Middle frontal gyrus (tissue), 1 donor: ENCODE measurements around the gene LPAR1.
"Not testable (repeated sequence)": the region's sequence is repeated elsewhere in the genome, so short reads cannot be mapped to it uniquely, and the experiment has no call there.

Source experiments
- DNase-seq: peaks from one replicate; pipeline ENCODE4 v3.0.0-alpha.2; 2015; ENCODE audit warnings: low spot score; ENCODE audit errors: extremely low spot score

The LPAR1 gene, protein sequence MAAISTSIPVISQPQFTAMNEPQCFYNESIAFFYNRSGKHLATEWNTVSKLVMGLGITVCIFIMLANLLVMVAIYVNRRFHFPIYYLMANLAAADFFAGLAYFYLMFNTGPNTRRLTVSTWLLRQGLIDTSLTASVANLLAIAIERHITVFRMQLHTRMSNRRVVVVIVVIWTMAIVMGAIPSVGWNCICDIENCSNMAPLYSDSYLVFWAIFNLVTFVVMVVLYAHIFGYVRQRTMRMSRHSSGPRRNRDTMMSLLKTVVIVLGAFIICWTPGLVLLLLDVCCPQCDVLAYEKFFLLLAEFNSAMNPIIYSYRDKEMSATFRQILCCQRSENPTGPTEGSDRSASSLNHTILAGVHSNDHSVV

DNA sequence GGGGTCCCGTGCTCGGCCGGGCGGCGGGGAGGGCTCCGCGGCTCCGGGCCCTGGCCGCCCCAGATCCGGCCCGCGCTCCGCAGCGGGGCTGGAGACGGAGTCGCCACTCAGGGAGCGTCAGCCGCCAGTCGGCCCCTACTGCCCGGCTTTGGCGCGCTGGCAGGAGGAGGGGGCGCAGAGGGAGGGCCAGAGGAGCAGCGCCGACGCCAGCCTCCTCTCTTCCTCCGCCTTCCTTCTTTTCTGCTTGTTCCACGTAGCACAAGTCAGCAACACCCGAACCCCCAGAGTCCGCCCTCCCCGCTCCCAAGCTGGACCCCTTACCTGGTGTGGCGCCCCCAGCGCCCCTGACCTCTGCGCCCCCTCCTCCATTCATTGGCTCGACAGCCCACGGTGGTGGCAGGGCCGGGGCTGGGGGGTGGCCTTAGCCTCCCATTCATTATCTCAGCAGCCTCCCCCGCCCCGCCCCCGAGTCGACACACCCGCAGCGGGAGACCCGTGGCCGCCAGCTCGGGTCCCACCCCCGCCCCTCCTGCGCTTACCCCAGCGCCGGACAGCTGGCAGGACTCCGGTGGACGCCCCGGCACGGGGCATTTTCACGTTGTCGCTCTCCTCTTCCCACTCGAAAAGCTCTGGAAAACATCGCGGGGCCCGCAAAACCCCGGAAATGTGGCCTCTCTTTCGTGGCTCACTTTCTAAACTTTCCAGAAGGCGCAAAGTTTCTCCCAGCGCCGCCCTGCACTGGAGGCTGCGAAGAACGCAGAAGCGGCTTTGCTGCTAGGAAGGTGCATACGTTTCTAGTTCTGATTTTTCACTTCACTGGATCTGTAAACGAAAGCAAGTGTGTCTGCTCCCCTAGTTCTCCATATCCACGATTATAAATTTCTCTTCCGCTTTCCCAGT is at the start of gene LPAR1:
Gene LPAR1, minus strand, starts transcription at position 140 of the 900 bp plus-strand sequence. CDS start 66,353 bp downstream, outside the sequence.
- DNase-seq, result no peak

DNA sequence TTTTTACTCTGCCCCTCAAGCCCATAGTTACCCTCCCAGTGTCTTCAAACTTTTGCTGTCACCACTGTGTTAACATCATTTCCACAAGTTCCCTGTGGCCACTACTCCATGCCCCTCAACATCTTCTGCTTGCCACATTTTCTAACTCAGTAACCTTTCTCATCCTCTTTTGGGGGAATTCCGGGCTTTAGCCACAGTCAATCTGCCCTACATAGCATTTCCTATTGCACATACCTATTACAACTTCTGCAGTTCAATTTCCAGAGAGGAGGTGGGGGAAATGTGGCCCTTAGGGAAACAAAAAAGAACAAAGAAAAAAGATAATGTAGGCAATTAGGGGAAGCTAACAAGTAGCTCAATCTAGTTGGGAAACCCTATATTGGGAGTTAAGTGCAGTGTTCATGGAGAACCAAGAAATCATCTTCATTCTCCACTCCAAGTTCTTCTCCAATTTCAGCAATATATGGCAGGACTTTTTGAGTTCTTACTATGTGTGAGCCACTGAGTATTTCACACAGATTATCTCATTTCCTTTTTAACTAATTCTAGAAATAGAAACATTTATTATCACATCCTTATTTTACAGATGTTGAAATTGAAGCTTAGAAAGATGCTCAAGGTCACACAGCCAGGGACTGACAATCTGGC is 40.2 kb upstream of the LPAR1 start:
- DNase-seq, result no peak

DNA sequence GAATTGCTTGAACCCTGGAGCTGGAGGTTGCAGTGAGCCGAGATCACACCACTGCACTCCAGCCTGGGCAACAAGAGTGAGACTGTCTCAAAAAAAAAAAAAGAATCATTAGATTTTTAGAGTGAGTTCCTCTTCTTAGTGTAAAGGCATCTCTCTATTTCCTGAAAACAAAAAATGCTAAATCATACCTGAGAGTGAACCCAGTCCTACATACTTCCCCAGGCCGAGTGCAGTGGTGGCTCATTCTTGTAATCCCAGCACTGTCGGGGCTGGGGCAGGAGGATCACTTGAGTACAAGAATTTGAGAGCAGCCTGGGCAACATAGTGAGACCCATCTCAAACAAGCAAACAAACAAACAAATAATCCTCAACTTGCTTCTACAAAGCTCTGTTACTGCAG is 38.2 kb upstream of the LPAR1 start:
- no peak for DNase-seq

DNA sequence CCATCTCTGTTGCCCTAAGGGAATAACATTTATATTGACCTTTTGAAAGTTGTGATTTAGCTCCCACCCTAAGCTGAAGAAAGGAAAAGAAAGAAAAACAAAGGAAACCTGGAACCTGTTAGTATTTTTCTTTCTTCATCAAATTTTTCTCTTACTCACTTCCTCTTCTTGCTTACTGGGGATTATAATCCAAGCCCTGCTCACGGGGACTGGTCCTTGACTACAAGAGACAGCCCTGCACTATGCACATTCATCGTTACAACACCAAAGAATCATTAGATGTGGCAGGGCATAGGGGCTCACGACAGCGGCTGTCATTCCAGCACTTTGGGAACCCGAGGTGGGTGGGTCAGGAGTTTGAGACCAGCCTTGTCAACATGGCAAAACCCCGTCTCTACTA is 37.8 kb upstream of the LPAR1 start:
- DNase-seq, result no peak

DNA sequence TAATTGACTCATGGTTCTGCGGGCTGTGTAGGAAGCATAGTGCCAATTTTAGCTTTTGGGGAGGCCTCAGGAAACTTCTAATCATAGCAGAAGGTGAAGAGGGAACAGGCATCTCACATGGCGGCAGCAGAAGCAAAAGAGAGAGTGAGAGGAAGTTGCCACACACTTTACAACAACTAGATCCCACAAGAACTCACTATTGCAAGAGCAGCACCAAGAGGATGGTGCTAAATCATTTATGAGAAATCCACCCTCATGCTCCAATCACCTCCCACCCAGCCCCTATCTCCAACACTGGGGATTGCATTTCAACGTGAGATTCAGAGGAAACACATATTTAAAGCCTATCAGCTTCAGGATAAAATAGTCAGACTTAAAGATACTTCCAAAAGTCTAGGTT is 36.1 kb upstream of the LPAR1 start:
- no peak for DNase-seq

DNA sequence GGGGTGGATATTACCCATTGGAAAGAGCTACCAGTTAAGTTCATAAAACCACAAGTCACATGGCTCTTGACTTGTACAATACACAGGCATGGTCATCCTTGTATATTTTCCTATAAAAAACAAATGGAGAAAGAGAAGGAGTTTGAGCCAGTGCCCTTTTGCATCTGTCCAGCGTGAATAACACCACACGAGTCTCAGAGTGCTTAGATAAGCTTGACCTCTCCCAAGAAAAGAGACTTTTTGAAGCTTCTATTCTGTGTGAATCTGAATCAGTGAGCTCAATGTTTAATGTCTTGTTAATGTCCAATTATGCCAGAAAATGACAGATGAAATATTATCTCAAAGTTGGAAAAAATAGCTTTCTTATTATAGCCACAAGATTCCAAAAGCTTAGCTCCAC is 30.9 kb upstream of the LPAR1 start:
- no peak for DNase-seq

DNA sequence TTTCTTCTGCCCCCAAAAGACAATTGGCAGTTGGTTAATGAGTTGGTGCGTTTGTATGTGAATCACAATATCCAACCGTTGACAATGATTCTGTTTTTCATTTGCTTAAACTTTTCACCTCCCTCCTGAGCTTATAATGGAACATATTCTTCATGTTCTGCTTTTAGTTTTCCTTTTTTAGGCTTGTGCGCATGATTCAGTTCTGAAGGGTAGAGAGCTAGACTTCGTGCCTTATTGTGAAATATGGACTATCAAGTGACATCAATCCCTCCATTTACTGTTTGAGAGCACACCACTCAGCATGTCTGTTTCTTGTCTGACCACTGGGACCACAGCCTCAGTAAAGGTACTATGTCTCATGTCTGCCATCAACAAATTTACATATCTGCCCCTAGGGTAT is 30.5 kb upstream of the LPAR1 start:
- no peak for DNase-seq

DNA sequence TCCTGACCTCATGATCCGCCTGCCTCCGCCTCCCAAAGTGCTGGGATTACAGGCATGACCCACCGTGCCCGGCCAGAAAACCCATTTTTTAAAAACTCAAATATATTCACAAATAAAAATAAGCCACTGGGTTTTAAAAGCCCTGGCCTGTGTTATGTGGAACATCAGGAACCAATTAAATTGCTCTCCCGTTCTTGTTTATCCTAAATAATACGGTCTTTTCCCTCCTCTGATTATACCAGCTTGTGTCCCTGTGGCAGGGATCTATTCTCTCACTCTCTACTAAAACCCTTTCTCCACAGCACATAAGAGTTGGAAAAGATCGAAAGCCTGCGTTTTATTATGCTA is 30.1 kb upstream of the LPAR1 start:
- no peak for DNase-seq

DNA sequence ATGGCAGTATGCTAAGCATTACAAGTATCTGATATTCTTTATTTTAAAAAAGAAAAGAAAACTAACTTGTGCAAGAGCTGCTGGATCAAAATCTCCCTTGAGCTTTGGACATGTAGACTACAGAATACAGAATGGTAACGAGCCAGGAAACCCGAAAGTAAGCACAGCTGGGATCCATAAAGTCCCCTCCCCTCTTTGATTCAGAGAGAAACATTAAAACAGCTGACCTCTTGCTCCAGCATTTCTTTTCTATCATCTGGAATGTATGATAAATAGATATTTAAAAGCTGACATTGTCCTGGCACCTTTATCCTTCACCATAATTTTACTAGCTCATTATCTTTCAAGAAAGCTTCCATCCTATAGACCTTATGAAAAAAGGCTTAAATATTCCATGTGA is 28.2 kb upstream of the LPAR1 start:
- DNase-seq, result no peak

DNA sequence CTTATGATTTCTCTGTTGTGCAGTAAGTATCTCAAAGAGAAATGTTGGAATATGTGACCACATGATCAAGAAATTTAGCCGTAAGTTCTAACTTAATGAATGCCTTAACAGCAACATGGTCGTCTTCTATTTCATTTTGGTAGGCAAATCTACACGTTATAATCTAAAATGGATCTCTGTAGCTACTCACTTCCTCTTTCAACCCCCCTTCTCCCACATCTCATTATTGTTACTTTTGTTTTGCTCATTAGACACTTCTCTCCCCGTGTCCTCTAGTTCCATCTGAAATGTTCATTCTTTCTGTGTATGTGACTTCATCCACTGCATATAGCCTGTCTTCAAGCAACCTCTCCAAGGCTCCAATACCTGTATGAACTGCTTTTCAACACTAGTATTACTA is 27.1 kb upstream of the LPAR1 start:
- no peak for DNase-seq

DNA sequence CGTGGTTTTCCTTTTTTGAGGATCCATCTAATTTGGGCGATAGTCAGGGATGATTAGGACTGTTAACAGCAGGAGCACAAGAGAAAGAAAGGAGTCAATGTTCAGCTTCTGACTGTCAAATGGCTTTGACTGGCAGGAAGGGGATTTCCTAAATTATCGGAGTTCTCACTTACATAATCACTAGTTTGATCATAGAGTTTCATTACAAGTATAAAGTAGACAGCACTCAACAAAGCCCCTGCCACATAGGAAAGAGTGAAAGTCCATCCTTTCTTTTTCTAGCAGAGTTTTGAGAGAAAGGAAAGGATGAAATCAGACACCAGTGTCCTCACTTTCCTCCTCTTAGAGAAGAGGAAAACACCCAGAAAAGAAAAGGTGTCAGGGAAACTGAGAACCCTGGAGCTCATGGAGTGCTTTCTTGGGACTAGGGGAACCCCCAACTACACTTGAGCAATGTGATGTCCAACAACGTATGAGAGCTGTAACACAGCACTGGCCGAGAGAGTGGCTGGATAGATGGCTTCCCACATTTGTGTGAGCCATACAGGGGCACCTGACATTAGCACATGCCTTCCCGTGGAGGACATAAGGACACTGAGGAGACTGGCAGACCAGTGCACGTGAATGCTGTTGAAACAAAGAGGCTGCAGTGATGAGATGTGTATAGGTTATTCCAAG is 26.0 kb upstream of the LPAR1 start:
- no peak for DNase-seq

DNA sequence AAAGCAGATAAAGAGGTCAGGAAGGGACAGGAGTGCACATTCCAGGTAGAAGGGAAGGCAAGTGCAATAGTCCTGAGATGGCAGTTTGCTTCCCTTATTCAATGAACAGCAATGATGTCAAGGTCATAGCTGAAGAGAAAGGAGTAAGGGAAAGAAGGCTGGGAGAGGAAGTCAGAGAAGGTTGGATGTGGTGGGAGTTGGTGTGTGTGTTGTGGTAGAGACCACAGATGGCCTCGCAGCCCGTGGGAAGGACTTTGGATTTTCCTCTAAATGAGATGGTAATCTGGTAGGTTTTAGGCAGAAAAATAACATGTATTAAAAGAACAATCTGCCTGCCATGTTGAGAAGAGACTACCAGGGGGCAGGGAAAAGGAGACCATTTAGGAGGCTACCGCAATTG is 25.1 kb upstream of the LPAR1 start:
- no peak for DNase-seq

DNA sequence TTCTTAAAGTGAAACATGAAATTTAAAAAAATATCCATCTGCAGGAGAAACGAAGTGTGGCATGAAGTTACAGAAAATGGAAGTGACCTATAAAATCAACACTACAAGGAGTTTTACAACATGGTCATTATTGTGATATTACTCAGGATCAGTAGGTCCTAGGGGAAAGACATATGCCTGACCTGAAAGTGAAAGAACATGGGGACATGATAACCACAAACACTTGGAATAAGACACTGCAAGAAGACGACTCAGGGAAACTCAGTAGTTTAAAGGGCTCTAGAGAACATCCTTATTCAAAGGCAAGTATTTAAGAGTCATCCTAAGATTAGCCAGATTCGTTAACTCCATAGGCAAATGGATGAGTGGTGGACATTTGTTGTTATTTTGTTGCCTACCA is 19.9 kb upstream of the LPAR1 start:
- no peak for DNase-seq

DNA sequence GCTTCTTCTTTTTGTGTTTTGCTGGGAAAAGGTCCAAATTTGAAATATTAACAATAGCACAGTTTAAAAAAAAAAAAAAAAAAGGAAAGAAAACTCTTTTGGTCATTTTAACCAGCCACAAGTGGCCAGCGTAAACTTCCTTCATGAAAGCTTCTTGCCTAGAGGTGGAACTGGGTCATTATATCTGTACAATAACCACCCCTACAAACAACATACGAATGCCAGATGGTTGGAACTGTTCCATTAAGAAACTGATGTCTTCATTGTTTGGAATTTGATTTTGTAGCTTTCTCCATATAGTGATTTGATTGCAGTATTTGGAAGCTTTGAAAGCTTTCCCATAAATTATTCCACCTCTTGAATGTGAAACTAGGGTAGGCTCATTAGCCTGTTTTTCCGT is 18.3 kb upstream of the LPAR1 start:
- DNase-seq, result no peak

DNA sequence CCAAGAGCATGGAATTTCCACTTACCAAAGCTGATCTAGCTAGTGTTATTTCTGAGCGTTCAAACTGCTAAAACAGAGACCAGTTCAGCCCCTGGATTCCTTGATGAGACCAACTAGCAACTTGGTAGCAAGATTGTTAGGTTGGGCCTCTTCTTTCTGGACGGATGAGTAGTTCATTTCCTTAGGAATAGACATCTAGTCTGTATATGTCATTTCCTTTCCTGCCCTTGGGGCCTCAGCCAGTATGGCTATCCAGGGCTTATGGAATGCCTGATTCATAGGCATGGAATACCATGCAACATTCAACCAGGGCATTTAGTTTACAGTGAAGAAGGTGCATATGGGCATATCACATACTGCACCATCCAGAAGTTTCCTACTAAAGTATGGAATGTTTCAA is 14.5 kb upstream of the LPAR1 start:
- no peak for DNase-seq

DNA sequence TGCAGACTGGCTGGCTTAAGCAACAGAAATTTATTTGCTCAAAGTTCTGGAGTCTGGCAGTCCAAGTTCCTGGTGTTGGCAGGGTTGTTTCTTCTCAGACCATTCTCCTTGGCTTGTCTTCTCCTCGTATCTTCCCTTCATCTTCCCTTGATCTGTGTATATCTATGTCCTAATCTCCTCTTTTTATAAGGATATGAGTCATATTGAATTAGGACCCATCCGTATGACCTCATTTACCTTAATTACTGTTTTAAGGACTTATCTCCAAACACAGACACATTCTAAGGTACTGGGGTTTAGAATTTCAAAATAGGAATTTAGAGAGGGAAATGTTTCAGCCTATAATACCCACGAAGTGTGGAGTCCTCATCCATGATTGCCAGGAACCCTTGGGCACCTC is 13.1 kb upstream of the LPAR1 start:
- DNase-seq, result no peak

DNA sequence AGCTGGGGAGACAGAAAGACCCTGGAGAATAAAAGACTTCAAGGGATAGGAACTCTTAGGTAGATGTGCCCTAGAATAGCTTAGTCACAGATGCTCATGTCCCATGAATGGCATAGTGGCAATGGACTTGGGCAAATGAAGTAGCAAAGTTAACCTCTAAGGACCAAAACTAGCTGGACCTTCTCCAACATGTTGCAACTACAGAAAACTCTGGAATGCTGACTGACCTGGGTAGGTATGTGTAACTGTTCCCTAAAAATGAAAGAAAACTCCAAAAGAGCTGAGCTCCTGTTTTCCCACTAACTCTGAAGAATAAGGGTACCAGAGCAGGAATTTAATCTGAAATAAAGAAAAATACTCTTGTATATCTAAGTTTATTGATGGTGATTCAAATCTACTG is 12.5 kb upstream of the LPAR1 start:
- no peak for DNase-seq

DNA sequence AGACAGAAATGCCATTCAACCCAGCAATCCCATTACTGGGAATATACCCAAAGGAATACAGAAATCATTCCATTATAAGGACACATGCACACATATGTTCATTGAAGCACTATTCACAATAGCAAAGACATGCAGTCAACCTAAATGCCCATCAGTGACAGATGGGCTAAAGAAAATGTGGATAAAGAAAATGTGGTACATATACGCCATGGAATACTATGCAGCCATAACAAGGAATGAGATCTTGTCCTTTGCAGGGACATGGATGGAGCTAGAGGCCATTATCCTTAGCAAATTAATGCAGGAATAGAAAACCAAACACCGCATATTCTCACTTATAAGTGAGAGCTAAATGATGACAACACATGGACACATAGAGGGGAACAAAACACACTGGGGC is 9.0 kb upstream of the LPAR1 start:
- DNase-seq, result not testable (repeated sequence)

DNA sequence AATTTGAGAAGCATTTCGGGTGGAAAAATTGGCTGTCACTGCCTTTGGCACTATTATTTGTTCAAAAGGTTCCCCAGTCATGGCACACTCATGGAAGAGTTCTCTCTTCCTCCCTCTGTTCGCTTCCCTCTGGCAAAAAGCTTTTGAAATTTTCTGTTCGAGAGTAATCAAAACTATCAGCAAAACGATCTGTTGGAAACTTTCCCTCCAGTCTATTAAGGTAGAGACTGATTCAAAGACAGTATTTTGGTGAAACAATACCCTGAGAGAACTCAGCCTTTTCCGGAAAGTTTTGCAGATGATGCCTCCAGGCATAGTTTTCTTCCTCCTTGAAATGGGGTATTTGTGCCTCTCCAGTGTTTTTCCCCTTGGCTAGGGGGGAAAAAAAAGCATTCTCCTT is 3.6 kb upstream of the LPAR1 start:
- DNase-seq, result no peak

DNA sequence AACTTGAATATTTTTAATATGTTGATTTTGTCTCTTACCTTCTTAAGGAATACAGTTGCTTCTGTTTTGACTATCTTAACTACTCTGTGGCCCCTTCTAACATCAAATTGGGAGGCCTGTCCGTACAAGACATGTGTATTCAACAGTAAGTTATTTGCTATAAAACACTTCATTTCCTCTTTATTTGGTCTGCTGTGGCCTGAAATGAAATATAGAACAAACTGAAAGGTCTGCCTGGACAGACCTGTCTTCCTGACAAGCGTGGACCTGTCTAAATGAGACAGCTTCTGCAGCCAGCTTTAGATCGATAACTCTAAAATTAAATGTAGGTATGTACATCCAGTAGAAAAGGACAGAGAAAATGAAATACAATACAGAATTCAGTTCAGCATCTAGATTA is 2.2 kb upstream of the LPAR1 start:
- DNase-seq, result no peak

DNA sequence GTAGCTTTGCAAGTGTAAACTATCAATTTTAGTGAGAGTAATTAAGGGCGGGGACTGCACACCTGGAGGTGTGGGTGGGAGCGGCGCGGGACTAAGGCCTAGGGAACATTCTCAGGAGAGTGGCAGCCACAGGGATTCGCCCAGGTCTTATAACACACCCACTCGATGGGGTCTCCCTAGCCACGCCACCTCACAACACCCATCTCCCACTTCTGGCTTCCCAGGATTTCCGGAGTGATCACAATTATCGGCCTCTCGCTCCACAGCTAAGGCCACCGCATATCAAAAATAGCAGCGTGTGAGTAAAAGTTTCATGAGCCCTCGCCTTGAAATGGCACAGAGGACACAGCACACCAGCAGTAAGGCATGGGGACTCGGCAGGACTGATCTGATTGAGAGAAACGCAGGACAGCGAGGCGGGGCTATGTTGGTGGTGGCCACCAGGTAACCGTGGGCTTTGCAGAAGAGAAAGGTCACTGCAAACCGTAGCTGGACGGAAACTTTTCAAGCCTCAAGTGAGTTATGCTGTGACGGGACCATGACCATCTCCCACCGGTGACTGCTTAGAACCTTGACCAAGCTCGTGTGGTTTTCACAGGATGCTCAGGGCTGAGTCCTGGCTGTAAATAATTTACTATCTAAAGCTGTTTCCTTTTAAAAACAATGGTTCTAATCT is 1.1 kb upstream of the LPAR1 start:
- DNase-seq, result no peak
